A673 (cell line): ENCODE data around the gene CNTN5. TPM values are rescaled to one million over a fixed set of nuclear protein-coding genes. Genes with fewer than 3 reads are reported as not detected.

Source experiments
- BruUV-seq: library from RNA; stranded (reverse); fragments of 400-500 nt; replicated peaks from 2 replicates; lab custom pipeline; 2021; lab: Mats Ljungman, UMichigan
- CTCF ChIA-PET: fragments of 300-600 bp; sonication (Branson Sonifier 250); formaldehyde crosslinking; loops from one replicate; lab custom pipeline; 2022; ENCODE audit warnings: antibody characterized with exemption; lab: Charles Lee
- POLR2A ChIA-PET: fragments of 300-600 bp; sonication (Branson Sonifier 250); formaldehyde crosslinking; loops from one replicate; lab custom pipeline; 2022; ENCODE audit warnings: antibody characterized with exemption; ENCODE audit not compliant: low non-redundant PET; lab: Charles Lee
- DNase-seq: peaks from one replicate; pipeline ENCODE4 v3.0.0-alpha.2; 2015; ENCODE audit warnings: low spot score
- H3K27ac ChIP-seq: fragments of 200-600 bp; sonication (generic); 2 replicates; pipeline ENCODE4 v1.5.1; 2016; ENCODE audit warnings: mixed run types, low read depth, mild to moderate bottlenecking, mixed read lengths, antibody characterized with exemption, low read length; ENCODE audit not compliant: poor library complexity, severe bottlenecking
- H3K27me3 ChIP-seq: fragments of 200-600 bp; sonication (generic); replicated peaks from 2 replicates; pipeline ENCODE4 v1.6.1; 2017; ENCODE audit warnings: mixed run types, low read depth, mild to moderate bottlenecking, mixed read lengths, antibody characterized with exemption, low read length; ENCODE audit not compliant: insufficient read depth, poor library complexity
- H3K36me3 ChIP-seq: fragments of 200-600 bp; sonication (generic); 2 replicates; pipeline ENCODE4 v1.6.1; 2016; ENCODE audit warnings: mixed run types, mild to moderate bottlenecking, mixed read lengths, antibody characterized with exemption, low read length; ENCODE audit not compliant: insufficient read depth, poor library complexity, severe bottlenecking
- H3K4me1 ChIP-seq: fragments of 200-600 bp; sonication (generic); 2 replicates; pipeline ENCODE4 v1.6.1; 2017; ENCODE audit warnings: mixed run types, mild to moderate bottlenecking, mixed read lengths, antibody characterized with exemption, low read length; ENCODE audit not compliant: insufficient read depth, poor library complexity, severe bottlenecking
- H3K4me3 ChIP-seq: fragments of 200-600 bp; sonication (generic); 2 replicates; pipeline ENCODE4 v1.5.1; 2016; ENCODE audit warnings: low read depth, mixed run types, mild to moderate bottlenecking, mixed read lengths, low read length; ENCODE audit not compliant: poor library complexity, severe bottlenecking
- H3K9me3 ChIP-seq: fragments of 200-600 bp; sonication (generic); 2 replicates; pipeline ENCODE4 v1.6.1; 2016; ENCODE audit warnings: mixed run types, low read depth, mild to moderate bottlenecking, mixed read lengths, antibody characterized with exemption, low read length; ENCODE audit not compliant: poor library complexity, severe bottlenecking
- CTCF ChIP-seq: fragments of 300-800, 200-600 bp; sonication (generic); conservative IDR thresholded peaks from 2 replicates; pipeline ENCODE4 v1.5.1; 2017; ENCODE audit warnings: low read depth, mild to moderate bottlenecking, antibody characterized with exemption, low read length, moderate library complexity, mixed read lengths
- EZH2 ChIP-seq: fragments of 200-600 bp; sonication (generic); IDR thresholded peaks from 2 replicates; pipeline ENCODE4 v1.6.1; 2017; ENCODE audit warnings: borderline replicate concordance, low read depth, mild to moderate bottlenecking, mixed read lengths, antibody characterized with exemption, low read length; ENCODE audit not compliant: poor library complexity, severe bottlenecking
- intact Hi-C: fragments of 100-400 bp; cut with micrococcal nuclease; formaldehyde crosslinking; loops from one replicate; pipeline ENCODE4 v1.10.0; 2022; ENCODE audit not compliant: unreplicated experiment
- total RNA-seq: library from RNA; stranded (reverse); gene quantifications from 2 replicates; pipeline ENCODE4 v1.2.3, GENCODE V29; 2021

Gene CNTN5
- total RNA-seq, 1 experiment from 2014 or later = 0.80 TPM

- H3K27ac ChIP-seq = no peak overlapping the region
- intact Hi-C loops = loop anchor here (10.0 kb wide), 1 partner anchor 534 kb away; no protein-coding TSS in a partner anchor
- DNase-seq = no peak
- no peak overlapping the region for H3K4me3 ChIP-seq
- no peak for TF ChIP-seq CTCF
- no peak for TF ChIP-seq EZH2
- no peaks in the 10 kb centered on the region for H3K36me3 ChIP-seq
- BruUV-seq = no TSS peak
- H3K27me3 ChIP-seq = no peaks in the 10 kb centered on the region
- no peaks in the 10 kb centered on the region for H3K4me1 ChIP-seq
- ChIA-PET POLR2A (no interaction called here), CTCF (no interaction called here)
- no peaks in the 10 kb centered on the region for H3K9me3 ChIP-seq
Observed at GRCh38 chr11:99200720-99201119, 180.0 kb downstream of the CNTN5 start.

- CTCF ChIA-PET = no interaction called here
- TF ChIP-seq CTCF (no peak), EZH2 (no peak)
Observed at GRCh38 chr11:99208813-99209212, 188.1 kb downstream of the CNTN5 start.

GRCh38 chr11:99229544-99229943 is 208.8 kb downstream of the CNTN5 start:
- CTCF ChIA-PET = no interaction called here
- no peaks in the 10 kb centered on the region for H3K9me3 ChIP-seq
- no peaks in the 10 kb centered on the region for H3K36me3 ChIP-seq
- H3K27ac ChIP-seq = no peak overlapping the region
- no peak overlapping the region for H3K4me3 ChIP-seq
- BruUV-seq = no TSS peak
- POLR2A ChIA-PET = no interaction called here
- TF ChIP-seq CTCF = no peak
- TF ChIP-seq EZH2 = no peak
- H3K27me3 ChIP-seq = no peaks in the 10 kb centered on the region
- DNase-seq = no peak
- no peaks in the 10 kb centered on the region for H3K4me1 ChIP-seq
- intact Hi-C loops = no loop called here

More at GRCh38 chr11:99208813-99209212, 188.1 kb downstream of the CNTN5 start:
- Histone ChIP-seq H3K4me3 (no peak overlapping the region), H3K27me3 (no peaks in the 10 kb centered on the region), H3K4me1 (no peaks in the 10 kb centered on the region), H3K36me3 (no peaks in the 10 kb centered on the region), H3K27ac (no peak overlapping the region), H3K9me3 (no peaks in the 10 kb centered on the region)
- DNase-seq = no peak
- POLR2A ChIA-PET = no interaction called here
- no TSS peak for BruUV-seq
- intact Hi-C loops = loop anchor here (10.0 kb wide), 1 partner anchor 526 kb away; no protein-coding TSS in a partner anchor
